Inflammatory macrophage (primary cell): ENCODE results near the gene ZNF407.

Source experiments
- DNase-seq, 2 donors: peaks; one replicate each; pipeline ENCODE4 v3.0.0-alpha.2; 2020 to 2022

Gene ZNF407

GRCh38 chr18:74796211-74796610 lies 198.5 kb downstream of the ZNF407 start:
- no peak for DNase-seq

- no peak for DNase-seq
Observed at GRCh38 chr18:74796841-74797576, 199.3 kb downstream of the ZNF407 start.

DNA sequence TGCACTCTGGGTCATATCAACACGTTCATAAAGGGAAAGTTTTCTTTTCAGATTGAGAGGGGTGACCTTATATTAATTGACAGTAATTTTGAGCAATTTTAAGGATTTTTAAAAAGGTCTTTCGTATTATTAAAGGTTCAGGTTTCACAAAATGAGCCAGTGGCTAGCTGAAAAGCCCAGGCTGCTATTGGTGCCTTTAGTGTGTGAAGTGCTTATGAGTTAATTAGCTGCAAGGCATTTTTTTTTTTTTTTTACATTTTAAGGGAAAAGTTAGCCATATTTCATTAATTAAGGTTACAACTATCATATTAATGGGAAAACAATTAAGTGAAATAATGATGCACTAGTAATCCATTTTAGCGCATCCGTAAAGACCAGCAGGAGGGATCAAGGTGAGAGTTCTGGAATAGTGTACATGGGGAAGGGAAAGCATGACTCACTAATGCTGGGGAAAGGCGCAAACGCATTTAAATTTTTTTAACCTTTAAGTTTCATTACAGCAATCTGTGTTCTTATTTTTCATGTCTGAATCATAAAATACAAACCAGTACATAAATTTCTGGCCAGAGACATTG lies 200.0 kb downstream of the ZNF407 start:
- no peak for DNase-seq

- no peak for DNase-seq
Observed at GRCh38 chr18:74799542-74799941, 201.9 kb downstream of the ZNF407 start.

DNA sequence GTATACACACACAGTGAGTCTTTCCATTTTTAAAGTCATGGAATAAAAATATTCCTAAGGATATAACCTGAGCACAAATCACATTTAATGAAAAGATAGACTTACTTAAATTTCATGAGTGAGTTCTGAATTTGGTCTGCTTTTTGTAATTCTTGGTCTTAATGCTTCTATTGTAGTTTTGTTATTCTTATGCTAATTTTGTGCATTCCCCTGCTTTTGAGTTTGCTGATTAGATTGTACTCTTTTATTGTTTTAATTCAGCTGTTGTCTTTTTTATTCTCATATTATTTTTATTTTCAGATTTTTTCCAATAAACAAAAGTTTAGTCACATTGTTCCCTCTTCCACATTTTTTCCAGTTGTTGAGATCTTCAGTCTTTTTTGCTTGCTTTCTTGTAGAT lies 202.4 kb downstream of the ZNF407 start:
- DNase-seq = no peak

- no peak for DNase-seq
Observed at GRCh38 chr18:74803117-74803516, 205.4 kb downstream of the ZNF407 start.

GRCh38 chr18:74803769-74804168 lies 206.1 kb downstream of the ZNF407 start:
- DNase-seq = no peak

- DNase-seq = no peak
Observed at GRCh38 chr18:74804677-74805076, 207.0 kb downstream of the ZNF407 start.

- no peak for DNase-seq
Observed at GRCh38 chr18:74806073-74806472, 208.4 kb downstream of the ZNF407 start.

DNA sequence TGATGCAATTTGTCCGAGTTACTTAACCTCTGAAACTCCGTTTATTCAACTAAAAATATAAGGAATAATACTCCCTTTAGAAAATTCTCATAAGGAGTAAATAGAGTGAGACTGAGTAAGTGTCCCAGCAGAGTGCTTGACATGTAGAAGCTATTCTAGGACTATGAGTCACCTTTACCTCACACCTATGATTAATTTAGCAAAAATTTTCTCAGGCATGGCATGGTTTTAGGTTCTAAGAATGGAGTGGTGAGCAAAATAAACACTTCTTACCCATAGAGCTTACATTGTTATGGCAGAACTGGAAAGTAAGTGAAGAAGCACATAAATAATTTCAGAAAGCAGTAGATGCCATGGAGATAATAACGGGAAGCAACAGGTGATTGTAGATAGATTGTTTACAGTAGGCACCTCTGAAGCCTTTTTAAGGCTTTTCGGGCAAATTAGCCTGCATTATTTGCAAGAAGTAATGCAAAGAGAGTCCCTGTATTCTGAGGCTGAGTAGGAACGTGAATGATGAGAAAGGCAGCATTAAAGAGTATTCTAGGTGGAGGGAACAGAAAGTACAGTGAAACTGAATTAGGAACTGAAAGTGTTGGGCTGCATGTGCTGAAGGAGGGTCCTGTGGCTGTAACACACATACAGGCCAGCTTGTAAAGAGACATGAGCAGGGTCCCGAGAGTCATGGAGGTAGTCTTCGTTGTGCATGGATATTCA lies 209.2 kb downstream of the ZNF407 start:
- no peak for DNase-seq

- no peak for DNase-seq
Observed at GRCh38 chr18:74817576-74817975, 219.9 kb downstream of the ZNF407 start.

DNA sequence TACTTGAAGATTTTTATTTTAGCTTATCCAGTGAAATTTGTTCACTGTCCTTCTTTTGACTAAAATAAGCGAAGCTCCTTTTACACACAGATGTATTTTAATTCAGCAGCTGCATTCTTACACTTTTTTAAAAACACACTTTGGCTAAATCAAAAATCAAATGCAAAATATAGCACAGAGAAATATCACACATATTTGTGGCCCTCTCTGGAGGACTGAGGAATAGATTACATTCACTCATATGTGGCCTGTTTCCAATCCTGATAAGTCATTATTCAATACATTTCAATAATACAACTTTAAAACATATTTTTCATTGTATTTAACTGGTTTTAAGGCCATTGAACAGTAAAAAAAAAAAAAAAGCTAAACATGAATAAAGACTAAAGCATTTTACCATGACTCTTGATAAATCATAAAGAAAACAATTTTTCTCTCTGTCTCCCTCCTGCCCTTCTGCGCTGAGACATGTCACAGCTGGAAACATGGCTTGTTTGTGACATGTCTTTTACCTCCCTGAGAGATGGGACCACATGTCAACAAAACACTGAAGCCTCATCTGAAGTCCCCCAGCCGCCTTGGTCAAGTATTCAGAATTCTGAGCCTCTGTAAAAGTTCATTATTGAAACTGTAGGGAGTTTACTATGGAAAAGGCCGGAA lies 221.0 kb downstream of the ZNF407 start:
- no peak for DNase-seq

DNA sequence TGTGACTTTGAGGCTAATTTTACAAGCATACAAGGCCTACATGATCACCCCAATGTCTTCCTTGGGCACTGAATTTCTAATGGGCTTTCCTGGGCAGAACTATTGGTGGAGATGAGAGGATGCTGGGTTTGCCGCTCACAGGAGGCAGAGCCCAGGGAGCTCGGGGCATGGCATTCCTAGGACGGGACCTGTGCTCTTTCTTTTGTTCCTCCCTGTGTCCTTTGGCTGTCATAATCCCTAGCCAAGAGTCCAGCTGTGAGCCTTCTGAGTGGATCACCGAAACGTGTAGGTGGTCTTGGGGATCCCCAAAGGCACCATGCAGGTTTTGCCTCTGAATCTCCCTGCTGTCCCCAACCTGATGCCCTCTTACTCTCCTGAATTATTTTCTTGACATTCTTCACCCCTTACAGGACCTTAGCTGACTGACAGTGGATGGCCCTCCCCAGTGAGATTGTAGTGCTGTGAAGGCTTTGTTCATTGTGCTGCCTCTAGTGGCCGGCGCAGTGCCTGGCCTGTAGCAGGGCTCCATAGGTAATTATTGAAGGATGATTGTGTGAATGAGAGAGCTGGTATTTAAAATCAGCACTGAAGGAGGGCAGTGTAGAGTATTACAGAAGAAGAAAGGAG lies 221.9 kb downstream of the ZNF407 start:
- no peak for DNase-seq

DNA sequence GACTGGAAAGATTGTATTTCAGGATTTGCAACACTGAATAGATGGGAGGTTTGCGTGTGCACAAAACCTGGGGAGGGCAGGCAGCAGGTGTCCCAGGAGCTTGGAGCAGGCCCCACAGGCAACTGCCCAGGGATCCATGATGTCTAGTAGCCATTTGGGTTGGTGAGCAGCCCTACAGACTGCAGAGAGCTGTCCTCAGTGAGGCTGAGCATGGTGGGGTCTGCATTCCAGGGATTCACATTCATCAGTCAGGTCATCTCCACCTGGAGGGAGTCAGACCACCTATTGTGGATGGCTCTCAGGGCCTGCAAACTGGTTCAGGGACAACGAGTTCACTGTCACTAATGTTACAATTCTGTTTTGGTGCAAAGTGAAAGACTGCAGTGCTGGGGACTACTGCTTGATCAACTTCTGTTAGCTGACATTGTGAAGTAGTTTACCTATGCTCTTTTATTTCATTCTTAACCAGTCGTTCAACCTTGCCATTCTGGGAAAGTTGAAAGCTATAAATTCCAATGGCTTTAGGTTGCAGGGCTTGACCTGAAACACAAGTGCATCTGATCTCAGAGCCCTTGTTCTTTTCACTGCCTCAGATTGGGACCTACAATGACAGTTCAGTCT lies 222.6 kb downstream of the ZNF407 start:
- no peak for DNase-seq

DNA sequence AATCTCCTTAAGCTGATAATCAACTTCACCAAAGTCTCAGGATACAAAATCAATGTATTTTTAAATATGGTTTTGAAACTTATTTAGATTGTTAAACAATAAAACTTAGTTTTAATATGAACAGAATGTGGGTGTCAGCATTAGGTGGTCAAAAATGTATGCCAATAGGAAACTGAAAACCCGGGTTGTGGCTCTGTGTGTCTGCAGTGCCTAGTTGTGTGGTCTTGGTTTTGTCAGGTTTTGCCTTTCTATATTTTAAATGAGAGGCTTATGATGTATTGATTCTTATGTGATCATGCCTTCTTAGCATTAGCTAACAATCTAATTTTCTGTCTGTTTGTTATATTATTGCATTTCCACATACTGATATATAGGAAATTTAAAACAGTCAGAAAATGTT lies 227.8 kb downstream of the ZNF407 start:
- DNase-seq = no peak

DNA sequence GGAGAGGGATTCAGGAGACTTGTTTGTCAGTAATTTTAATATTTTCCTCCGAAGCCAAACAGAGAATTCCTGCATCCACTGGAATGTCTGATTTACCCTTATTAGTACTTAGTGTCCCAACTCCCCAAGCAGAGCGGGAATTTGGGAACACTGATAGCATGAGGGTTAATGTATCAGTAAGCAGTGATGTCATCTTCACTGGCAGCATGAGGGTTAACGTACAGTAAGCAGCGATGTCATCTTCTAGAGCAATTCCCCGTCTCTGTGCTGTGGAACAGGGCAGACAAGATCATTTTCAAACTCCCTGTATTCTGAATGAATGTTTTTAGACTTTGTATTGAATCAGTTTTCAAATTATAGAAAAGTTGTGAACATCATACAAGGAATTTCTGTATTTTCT lies 228.9 kb downstream of the ZNF407 start:
- no peak for DNase-seq

DNA sequence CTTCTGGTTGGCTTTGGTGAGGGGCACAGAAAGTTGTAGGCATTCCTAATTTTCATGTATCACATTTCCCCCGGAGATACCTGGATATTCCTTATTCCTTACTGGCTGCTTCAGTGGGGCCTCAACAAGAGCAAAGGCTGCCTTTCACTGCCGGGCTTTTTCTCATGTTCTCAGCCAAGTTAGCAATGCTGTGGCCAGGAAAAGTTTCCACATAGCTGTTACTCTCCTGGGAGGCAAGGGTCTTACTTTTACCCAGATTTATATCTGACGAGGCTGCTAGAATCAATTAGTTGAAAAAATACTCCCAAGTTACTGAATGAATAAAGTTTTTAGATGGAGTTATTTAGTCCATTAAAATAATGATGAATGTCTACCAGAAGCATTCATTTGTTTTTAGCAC lies 230.5 kb downstream of the ZNF407 start:
- DNase-seq = no peak

DNA sequence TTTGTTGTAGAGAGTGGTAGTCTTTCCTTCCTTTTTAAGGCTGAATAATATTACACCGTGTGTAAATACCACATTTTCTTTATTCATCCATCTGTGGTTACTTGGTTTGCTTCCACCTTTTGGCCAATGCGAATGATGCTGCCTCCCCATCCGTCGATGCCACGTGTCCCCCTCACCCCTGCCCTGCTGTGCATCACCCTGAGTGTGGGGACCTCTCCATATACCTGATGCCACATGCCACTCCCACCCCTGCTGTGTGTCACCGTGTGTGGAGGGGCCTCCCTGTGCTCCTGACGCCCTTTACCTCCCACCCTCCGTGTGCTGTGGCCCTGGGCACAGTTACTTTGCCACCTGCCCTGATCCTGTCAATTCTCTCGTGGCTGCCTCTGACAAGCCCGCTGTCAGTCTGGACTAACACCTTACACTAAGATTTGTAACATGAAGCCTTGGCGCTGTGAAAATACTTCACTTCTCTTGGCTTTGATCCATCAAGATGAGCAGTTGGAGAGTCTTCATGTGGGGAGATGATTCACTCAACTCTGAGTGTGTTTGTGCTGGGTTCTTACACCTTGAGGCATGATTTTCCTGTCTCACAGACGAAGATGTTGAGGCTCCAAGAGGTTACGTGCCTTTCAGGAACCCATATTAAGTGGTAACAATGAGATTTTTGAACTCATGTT lies 234.0 kb downstream of the ZNF407 start:
- DNase-seq = no peak

GRCh38 chr18:74832381-74832780 lies 234.7 kb downstream of the ZNF407 start:
- no peak for DNase-seq

- no peak for DNase-seq
Observed at GRCh38 chr18:74832999-74833398, 235.3 kb downstream of the ZNF407 start.

GRCh38 chr18:74834424-74835309 lies 237.0 kb downstream of the ZNF407 start:
- DNase-seq = no peak
